ENCODE data around the gene NOTUM.
"Not testable (repeated sequence)": the region's sequence is repeated elsewhere in the genome, so short reads cannot be mapped to it uniquely, and the experiment has no call there.

The NOTUM gene

GRCh38 chr17:81922566-81923301 lies 38.3 kb downstream of the NOTUM start:
- no peak for DNase-seq

GRCh38 chr17:81921996-81922565 lies 38.9 kb downstream of the NOTUM start:
- DNase-seq = no peak

- no peak for DNase-seq
Observed at GRCh38 chr17:81921537-81921862, 39.5 kb downstream of the NOTUM start.

GRCh38 chr17:81920612-81921536 lies 40.1 kb downstream of the NOTUM start:
- peak; percentile 65 for DNase-seq

GRCh38 chr17:81918832-81919545 lies 42.0 kb downstream of the NOTUM start:
- DNase-seq = no peak

- not testable (repeated sequence) for DNase-seq
Observed at GRCh38 chr17:81918333-81918669, 42.7 kb downstream of the NOTUM start.

GRCh38 chr17:81917565-81918332 lies 43.2 kb downstream of the NOTUM start, which contains the start of gene SIRT7:
Gene SIRT7, minus strand, starts transcription at chr17:81918176. Its CDS starts 45 bp downstream, at chr17:81918131.
- peak; percentile 92 for DNase-seq

- DNase-seq = peak; percentile 72
Observed at GRCh38 chr17:81916234-81917001, 44.6 kb downstream of the NOTUM start.

- no peak for DNase-seq
Observed at GRCh38 chr17:81915331-81915730, 45.7 kb downstream of the NOTUM start.

- no peak for DNase-seq
Observed at GRCh38 chr17:81914103-81914850, 46.7 kb downstream of the NOTUM start.

- DNase-seq = no peak
Observed at GRCh38 chr17:81913394-81914102, 47.4 kb downstream of the NOTUM start.

GRCh38 chr17:81912441-81913309 lies 48.3 kb downstream of the NOTUM start:
- DNase-seq = no peak

- DNase-seq = no peak
Observed at GRCh38 chr17:81911969-81912368, 49.0 kb downstream of the NOTUM start.

GRCh38 chr17:81911277-81911961 lies 49.6 kb downstream of the NOTUM start, which contains the start of gene PCYT2:
Gene PCYT2, minus strand, starts transcription at chr17:81911399. Its CDS starts 44 bp downstream, at chr17:81911355.
- peak; percentile 94 for DNase-seq

GRCh38 chr17:81910840-81911276 lies 50.1 kb downstream of the NOTUM start:
- DNase-seq = no peak

GRCh38 chr17:81909966-81910839 lies 50.8 kb downstream of the NOTUM start:
- DNase-seq = no peak

- no peak for DNase-seq
Observed at GRCh38 chr17:81909231-81909630, 51.8 kb downstream of the NOTUM start.
